ENCODE data around the gene BLOC1S6. TPM values are rescaled to one million over a fixed set of nuclear protein-coding genes. Genes with fewer than 3 reads are reported as not detected.

BLOC1S6 gene, protein sequence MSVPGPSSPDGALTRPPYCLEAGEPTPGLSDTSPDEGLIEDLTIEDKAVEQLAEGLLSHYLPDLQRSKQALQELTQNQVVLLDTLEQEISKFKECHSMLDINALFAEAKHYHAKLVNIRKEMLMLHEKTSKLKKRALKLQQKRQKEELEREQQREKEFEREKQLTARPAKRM
- 64.4 and 68.8 TPM in 2 replicates for total RNA-seq (2014; rRNA removed; shearing (Covaris generic))
- 38.6 and 64.3 TPM in 2 replicates for polyA plus RNA-seq (2015; cell fraction: cytosol; rRNA removed)
- polyA plus RNA-seq (2015; cell fraction: nucleus; rRNA removed), result 17.9 and 25.9 TPM in 2 replicates

DNA sequence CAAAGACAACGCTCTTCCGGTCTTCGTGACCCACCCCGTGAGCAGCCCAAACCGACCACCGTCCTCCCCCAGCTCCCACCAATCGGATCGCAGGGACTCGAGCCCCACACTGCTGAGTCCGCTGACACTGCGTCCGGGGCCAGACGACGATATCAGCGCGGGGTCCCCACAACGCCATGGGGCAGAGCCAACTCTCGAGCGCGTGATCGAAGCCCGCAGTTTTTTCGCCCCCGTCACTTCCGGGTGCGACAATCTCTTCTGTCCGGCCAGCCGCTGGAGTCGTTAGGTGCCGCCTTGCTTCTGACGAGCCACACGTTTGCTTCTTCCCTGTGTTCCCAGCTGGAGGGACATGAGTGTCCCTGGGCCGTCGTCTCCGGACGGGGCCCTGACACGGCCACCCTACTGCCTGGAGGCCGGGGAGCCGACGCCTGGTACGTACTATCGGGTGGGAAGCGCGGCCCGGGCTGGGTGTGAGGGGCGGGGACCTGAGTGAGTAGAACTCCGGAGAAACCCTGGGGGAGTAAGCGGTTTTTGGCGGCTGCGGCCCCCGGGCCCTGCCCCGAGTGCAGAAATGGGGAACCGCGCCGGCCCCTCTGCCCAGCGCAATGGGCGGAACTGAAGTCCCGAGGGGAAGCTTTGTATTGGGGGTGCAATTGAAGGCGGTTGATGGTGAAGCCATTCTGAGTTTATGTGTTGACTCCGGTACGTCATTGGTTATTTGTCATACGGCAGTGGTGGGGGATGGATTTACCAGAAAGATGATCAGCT is at the start of gene BLOC1S6:
Gene BLOC1S6, plus strand, starts transcription at position 285 of the 768 bp plus-strand sequence. Its CDS starts 65 bp downstream, at position 350.
- in situ Hi-C loops (cut with HindIII; ENCODE audit: low pct_unique_long_range_greater_than_20kb, low sequenced_read_pairs), result no loop called here
- peak; percentile 89 for DNase-seq (ENCODE audit: low read depth, low spot score)

DNA sequence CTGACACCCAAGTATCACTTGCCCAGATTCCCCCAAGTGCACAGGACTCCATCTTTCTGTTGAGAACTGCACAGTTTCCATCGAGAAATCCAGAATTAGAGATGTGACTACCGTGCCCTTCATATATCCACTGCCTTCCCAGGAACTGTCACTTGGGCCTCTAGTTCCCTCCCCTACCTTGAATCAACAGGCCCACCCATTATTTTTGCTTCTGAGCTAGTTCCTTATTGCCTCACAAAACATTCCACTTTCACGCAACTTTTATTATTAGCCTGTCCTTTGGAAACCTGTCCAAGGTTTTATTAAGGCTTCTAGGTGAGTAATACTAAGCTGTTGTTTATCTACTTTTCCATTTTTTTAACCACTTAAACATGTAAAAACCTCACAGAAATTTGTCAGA is 47.5 kb upstream of the BLOC1S6 start:
- DNase-seq (ENCODE audit: low read depth, low spot score), result no peak
- in situ Hi-C loops (cut with HindIII; ENCODE audit: low pct_unique_long_range_greater_than_20kb, low sequenced_read_pairs), result no loop called here

DNA sequence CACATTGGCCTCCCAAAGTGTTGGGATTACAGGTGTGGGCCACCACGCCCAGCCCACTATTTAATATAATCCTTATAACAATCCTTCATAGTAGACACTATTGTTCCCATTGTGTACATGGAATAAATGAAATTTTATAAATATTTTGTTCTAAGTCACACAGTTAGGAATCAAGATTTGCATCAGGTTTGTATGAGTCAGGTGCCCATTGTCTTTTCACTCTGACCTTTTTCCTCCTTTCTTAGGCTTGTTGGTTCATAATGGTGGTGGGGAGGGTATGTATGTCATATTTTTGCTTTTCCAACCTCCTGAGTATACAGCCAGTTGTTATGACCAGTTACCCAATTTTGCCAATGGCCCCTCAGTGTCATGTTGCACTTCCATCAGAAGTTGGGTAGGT is 46.6 kb upstream of the BLOC1S6 start:
- in situ Hi-C loops (cut with HindIII; ENCODE audit: low pct_unique_long_range_greater_than_20kb, low sequenced_read_pairs), result no loop called here
- DNase-seq (ENCODE audit: low read depth, low spot score), result no peak

DNA sequence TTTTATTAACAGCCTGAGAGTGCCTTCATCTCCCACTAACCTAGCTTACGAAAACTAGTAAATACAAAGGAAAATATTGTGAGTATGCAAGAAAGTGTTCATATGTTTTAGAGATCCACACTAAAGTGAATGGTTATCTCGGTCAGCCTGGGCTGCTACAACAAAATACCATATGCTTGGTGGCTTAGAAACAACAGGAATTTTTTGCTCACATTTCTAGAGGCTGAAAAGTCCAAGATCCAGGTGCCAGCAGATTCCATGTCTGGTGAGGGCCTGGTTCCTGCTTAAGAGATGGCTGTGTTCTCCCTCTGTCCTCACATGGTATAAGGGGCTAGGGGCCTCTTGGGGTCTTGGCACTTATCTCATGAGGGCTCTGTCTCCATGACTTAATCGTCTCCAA is 44.1 kb upstream of the BLOC1S6 start:
- in situ Hi-C loops (cut with HindIII; ENCODE audit: low pct_unique_long_range_greater_than_20kb, low sequenced_read_pairs), result no loop called here

DNA sequence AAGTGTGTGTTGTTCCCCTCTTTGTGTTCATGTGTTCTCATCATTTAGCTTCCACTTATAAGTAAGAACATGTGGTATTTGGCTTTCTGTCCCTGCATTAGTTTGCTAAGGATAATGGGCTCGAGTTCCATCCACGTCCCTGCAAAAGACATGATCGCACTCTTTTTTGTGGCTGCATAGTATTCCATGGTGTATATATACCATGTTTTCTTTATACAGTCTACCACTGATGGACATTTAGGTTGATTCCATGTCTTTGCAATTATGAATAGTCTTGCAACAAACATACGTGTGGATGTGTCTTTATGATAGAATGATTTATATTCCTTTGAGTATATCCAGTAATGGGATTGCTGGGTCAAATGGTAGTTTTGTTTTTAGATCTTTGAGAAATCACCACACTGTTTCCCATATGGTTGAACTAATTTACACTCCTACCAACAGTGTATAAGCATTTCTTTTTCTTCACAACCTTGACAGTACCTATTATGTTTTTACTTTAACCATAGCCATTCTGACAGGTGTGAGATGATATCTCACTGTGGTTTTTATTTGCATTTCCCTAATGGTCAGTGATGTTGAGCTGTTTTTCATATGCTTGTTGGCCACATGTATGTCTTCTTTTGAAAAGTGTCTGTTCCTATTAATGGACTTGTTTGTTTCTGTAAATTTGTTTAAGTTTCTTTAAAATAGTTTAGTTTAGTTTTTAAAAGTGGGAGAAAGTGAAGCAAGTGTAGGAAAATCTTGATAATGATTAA is 42.7 kb upstream of the BLOC1S6 start:
- DNase-seq (ENCODE audit: low read depth, low spot score), result no peak
- in situ Hi-C loops (cut with HindIII; ENCODE audit: low pct_unique_long_range_greater_than_20kb, low sequenced_read_pairs), result no loop called here

More for the DNA sequence above, 44.1 kb upstream of the BLOC1S6 start:
- no peak for DNase-seq (ENCODE audit: low read depth, low spot score)

DNA sequence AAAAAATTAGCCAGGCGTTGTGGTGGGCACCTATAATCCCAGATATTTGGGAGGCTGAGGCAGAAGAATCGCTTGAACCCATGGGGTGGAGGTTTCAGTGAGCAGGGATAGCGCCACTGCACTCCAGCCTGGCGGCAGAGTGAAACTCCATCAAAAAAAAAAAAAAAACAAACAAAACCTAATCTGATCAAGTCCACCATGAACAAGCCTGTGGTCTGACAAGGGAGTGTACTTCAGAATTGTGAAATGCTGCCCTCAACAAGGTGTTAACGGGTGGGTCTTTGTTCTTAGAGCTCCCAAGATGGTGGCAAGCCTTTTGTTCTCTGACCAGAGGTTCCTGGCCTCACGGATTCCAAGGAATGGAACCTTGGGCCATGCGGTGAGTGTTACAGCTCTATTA is 40.4 kb upstream of the BLOC1S6 start:
- no peak for DNase-seq (ENCODE audit: low read depth, low spot score)
- in situ Hi-C loops (cut with HindIII; ENCODE audit: low pct_unique_long_range_greater_than_20kb, low sequenced_read_pairs), result no loop called here

DNA sequence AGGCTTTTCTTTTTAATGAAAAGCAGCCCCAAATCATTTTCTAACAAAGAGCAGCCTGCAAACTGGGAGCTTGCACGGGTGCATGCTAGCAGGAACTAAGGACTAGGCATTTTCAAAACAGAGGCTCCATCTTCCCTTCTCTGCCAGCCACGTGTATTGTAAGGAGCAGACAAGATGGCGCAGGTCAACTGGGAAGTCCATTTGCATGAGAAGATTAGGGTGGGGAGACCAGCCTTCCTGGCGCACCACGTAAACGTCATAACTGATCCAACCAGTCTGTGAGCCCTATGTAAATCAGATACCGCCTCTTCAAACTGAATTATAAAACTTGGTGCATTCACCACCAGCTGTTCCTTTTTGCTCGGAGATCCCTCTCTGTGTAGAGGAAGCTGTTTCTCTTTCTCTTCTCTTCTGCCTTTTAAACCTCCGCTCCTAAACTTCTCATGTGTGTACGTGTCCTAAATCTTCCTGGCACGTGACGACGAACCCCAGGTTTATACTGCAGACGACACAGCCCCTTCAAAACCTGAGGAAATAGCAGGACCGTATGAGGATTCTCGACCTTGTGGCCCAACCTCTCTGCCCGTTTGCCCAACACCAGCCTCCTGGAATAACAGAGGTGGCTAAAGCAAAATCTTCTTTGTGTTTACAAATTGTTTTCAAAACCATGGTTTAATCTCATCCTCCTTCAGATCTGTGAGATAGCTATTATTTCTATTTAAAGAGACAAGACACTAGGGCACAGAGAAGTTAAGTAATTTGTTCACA is 38.2 kb upstream of the BLOC1S6 start:
- in situ Hi-C loops (cut with HindIII; ENCODE audit: low pct_unique_long_range_greater_than_20kb, low sequenced_read_pairs), result no loop called here

DNA sequence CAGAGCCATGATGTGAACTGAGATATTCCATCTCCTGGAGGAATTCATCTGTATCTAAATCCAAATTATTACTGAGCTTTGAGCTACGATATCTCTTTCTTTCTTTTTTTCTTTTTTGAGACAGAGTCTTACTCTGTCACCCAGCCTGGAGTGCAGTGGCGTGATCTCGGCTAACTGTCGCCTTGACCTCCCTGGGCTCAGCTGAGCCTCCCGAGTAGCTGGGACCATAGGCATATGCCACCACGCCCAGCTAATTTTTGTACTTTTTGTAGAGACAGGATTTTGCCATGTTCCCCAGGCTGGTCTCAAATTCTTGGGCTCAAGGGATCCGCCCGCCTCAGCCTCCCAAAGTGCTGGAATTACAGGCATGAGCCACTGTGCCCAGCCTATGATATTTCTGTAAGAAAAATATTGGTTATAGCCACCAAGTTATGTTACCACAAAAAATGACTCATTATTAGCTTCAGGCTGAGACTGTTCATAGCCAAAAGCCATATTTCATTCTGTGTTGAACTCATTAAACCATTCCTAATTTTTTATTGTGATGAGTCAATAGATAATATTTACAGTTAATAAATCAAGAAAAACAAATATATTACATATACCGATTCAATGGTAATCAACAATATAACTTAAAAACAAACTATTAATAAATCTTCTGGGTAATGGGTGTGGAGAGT is 37.5 kb upstream of the BLOC1S6 start:
- in situ Hi-C loops (cut with HindIII; ENCODE audit: low pct_unique_long_range_greater_than_20kb, low sequenced_read_pairs), result no loop called here
- no peak for DNase-seq (ENCODE audit: low read depth, low spot score)

More for the DNA sequence above, 38.2 kb upstream of the BLOC1S6 start:
- no peak for DNase-seq (ENCODE audit: low read depth, low spot score)

DNA sequence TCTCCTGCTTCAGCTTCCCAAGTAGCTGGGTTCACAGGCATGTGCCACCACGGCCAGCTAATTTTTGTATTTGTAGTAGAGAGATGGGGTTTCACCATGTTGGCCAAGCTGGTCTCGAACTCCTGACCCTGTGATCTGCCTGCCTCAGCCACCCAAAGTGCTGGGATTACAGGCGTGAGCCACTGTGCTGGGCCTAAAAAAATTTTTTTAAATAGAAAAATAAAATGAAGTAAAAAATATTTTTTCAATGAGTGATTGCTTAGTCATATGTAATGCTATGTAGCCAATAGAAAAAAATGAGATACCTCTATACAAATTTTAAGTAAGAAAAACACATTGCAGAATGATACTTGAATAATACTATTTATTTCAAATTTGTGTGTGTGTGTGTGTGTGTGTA is 36.7 kb upstream of the BLOC1S6 start:
- in situ Hi-C loops (cut with HindIII; ENCODE audit: low pct_unique_long_range_greater_than_20kb, low sequenced_read_pairs), result no loop called here
- DNase-seq (ENCODE audit: low read depth, low spot score), result no peak

DNA sequence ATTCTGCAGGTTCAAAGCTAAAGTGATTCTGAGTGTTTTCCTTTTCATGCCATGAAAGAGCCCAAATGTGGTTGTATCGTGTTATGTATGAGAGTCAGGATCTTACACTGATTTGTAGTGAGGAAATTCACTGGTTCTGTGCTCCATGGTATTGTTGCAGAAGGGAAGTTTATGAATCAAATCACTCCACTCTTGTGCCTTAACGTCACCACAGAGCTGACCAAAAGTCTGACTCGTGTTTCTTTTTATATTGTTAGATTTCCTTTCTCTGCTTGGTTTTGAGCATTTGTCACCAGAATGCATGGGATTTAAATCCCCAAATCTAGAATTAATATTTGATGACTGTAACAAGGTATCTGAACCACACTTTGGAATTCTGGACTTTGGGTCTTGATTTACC is 35.5 kb upstream of the BLOC1S6 start:
- in situ Hi-C loops (cut with HindIII; ENCODE audit: low pct_unique_long_range_greater_than_20kb, low sequenced_read_pairs), result no loop called here
- DNase-seq (ENCODE audit: low read depth, low spot score), result no peak

DNA sequence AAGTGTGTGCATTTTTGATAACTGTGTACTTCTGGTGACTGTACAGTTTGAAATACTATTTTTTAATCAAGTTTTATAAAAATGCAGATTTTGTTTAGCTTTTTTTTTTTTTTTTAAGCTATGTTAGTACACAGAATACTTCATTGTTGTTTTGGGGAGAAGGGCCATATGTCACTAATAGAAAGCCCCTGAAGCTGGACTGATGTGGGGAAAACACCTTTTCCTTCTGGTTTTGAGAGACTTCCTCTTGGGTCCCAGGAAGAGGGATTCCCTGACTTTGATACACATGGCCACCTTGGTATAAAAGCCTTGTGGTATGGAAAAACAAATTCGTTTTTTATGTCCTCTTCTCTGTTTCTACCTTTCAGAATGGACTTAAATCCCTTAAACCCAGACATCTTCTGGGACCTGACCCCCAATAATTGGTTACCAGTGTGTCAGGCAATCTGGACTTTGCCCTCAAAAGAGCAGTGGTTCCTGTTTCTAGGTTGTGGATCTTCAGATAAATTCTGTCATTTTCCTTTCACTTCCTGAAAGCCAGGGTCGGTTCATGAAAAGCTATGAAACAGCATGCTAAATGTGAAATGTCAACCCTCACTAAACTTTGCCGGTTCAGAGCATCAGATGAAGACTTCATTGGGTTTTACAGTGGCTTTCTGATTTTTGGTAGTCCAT is 31.1 kb upstream of the BLOC1S6 start:
- in situ Hi-C loops (cut with HindIII; ENCODE audit: low pct_unique_long_range_greater_than_20kb, low sequenced_read_pairs), result no loop called here
- DNase-seq (ENCODE audit: low read depth, low spot score), result no peak

DNA sequence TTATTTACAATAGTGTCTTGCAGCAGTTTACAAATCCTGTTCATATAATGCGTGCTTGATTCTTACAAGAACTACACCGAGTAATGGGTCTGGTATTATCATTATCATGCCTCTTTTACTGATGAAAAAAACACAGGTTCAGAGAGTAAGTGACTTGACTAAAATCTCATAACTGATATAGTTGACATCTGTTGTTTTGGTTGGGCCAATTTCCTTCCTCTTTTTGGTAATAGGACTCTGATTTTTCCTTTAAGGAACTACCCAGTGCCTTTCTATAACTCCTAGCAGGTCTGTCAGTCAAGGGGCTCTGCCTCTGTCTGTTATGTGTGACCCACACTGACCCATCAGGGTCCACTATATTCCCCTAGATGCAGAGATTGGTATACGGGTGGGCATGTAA is 14.6 kb upstream of the BLOC1S6 start:
- DNase-seq (ENCODE audit: low read depth, low spot score), result no peak
- in situ Hi-C loops (cut with HindIII; ENCODE audit: low pct_unique_long_range_greater_than_20kb, low sequenced_read_pairs), result no loop called here

DNA sequence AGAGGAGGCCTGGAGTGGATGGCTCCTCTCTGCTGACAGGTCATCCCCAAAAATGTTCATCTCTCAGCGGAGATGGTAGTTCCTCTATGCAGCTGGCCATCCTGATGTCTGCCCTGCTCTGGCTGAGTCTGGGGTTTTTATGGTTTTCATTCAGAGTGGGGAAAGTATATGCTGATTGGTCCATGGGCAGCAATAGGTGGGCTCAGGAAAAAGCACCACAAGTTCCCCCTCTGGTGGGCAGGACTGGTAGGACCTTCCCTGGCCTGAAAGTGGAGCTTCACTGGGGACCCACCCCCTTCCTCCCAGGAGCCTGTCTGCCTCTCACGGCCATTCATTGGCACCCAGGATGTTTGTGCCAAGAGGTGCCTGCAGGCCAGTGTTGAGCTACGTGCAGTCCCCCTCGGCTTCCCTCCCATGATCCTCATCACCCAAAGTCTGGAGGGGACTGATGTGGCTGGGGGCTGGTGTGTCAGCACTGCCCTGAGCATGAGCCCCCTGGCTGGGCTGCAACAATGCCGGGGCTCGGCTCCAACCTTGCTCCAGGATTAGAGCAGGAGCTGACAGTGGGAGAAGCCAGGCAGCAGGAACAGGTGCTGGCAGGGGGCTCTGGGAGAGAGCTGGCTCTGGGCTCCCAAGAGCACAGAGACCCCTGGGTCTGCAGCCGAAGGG is 13.1 kb upstream of the BLOC1S6 start:
- in situ Hi-C loops (cut with HindIII; ENCODE audit: low pct_unique_long_range_greater_than_20kb, low sequenced_read_pairs), result no loop called here
- DNase-seq (ENCODE audit: low read depth, low spot score), result peak; percentile 81

DNA sequence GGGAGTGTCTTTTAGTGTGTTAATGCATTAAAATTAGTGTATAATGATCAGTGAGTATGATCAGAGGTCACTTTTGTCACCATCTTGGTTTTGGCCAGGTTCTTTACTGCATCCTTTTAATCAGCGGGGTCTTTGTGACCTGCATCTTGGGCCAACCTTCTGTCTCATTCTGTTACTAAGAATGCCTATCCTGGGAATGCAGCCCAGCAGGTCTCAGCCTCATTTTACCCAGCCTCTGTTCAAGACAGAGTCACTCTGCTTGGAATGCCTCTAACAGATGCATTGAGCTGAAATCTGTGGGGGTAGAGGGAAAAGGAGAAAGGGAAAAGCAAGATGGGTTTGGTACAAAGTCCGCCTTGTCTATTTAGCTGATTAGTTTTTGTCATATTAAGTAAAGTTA is 5.3 kb upstream of the BLOC1S6 start:
- no peak for DNase-seq (ENCODE audit: low read depth, low spot score)
- in situ Hi-C loops (cut with HindIII; ENCODE audit: low pct_unique_long_range_greater_than_20kb, low sequenced_read_pairs), result no loop called here

DNA sequence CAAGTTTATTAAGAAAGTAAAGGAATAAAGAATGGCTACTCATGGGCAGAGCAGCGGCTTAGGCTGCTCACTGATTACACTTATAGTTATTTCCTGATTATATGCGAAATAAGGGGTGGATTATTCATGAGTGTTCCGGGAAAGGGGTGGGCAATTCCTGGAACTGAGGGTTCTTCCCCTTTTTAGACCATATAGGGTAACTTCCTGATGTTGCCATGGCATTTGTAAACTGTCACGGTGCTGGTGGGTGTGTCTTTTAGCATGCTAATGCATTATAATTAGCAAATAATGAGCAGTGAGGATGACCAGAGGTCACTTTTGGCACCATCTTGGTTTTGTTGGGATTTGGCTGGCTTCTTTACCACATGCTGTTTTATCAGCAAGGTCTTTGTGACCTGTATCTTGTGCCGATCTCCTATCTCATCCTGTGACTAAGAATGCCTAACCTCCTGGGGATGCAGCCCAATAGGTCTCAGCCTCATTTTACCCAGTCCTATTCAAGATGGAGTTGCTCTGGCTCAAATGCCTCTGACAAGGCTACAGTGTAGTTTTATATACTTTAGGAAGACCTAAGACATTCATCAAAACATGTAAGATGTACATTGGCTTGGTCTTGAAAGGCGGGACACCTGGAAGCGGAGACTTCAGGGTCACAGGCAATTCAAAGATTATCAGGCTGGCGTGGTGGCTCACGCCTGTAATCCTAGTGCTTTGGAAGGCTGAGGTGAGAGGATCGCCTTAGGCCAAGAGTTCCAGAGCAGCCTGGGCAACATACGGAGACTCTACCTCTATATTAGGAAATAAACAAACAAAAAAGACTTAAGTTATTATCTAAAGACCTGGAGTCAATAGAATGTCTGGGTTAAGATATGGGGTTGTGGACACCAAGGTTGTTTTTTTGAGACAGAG is 3.2 kb upstream of the BLOC1S6 start:
- in situ Hi-C loops (cut with HindIII; ENCODE audit: low pct_unique_long_range_greater_than_20kb, low sequenced_read_pairs), result no loop called here
- DNase-seq (ENCODE audit: low read depth, low spot score), result no peak
